ENCODE results near the gene SAYSD1.

The SAYSD1 gene

DNA sequence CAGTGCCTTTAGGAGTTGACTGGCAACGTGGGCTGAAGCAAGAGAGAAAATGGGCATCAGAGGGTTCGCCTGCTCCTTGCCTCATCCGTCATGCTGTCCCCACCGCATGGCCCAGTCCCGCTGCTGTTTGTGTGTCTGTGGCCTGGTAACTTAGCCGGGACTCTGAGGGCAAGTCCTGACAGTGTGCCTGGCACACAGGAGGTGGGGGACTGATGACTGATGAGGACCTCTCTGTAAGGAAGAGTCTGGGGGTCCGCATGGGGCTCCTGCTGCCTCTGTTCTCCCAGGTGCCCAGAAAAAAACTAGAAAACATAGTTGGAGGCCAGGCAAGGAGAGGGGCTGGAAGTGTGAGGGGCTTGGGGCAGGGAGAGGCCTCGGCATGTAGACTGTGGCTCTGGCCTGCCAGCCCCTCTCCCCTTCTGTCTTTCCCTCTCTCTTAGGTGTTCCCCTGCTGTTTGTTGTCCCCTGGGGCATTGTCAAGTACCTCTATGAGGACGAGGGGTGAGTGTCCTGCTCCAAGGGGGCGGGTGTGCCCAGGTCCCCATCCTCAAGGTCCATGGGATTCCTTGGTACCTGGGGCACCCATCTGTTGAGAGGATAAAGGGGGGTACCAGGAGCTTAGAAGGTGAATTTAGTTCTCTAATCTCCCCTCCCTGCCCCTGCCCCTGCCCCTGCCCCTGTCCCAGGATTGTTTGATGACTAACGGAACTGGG is 36.9 kb downstream of the SAYSD1 start:
- no peak for DNase-seq

DNA sequence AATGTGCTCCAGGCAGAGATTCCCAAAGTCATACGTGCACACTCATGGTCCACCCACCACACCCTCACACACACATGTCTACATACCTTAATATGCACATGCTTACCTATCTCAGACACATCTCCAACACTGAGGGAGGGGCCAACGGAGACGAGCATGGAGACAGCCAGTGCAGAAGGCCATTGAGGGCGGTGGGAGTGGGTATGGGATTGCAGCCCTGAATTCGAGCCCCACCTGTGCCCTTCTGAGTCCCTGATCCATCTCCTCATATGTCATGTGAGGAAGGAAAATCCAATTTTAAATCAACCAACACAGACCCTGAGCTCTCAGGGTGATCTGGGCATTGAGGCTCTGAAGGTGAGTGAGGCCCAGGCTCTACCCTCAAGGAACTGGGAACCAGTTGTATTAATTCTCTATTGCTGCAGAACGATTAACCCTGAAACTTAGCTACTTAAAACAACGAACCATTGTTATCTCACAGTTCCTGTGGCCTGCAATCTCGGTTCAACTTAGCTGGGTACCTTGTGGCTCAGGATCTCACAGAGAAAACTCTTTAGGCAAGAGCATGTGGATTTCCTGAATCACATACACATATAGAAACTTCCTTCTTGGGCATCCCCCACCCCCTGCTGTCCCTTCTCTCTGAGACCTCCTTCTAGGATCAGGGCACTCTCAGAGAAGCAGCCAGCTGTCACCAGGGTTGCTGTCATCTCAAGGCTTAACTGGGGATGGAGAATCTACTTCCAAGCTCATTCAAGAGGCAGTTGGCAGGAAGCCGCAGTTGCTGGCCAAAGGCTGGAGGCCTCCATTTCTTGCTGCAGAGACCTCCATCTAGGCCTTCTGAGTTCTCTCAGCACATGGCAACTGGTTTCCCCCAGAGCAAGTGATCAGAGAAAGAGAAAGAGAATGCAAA is 38.1 kb downstream of the SAYSD1 start:
- no peak for DNase-seq

DNA sequence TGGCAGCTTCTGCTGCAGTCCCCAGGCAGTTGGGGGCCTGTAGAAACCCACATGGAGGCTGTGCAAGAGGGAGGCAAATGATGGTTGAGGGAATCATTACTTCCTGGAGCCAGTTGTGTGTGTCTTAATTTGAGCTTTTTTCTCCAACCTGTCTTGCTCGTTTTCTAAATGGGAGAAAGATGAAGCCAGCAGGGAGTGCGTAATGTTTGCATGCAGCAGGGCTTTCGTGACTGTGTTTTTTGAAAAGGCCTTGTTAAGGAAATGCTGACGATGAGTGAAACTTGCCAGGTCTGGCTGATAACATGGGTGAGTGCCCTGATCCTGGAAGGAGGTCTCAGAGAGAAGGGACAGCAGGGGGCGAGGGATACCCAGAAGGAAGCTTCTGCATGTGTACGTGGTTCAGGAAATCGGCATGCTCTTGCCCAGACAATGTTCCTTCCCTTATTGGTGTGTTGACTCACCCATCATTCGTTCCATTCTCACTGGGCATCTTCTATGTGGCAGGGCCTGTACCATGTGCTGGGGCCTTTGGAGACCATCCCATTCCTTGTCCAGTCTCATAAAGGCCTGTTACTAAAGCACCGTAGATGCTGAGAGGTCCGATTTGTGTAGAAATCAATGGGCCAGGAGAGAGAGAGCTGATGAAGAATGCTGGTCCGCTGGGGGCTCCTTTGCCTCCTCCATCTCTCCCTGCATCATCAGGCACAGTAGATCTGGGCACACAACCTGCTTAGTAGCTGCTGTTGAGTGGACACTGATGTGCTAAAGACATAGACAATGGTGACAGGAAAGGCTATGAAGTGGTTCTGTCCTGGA is 39.0 kb downstream of the SAYSD1 start:
- no peak for DNase-seq

DNA sequence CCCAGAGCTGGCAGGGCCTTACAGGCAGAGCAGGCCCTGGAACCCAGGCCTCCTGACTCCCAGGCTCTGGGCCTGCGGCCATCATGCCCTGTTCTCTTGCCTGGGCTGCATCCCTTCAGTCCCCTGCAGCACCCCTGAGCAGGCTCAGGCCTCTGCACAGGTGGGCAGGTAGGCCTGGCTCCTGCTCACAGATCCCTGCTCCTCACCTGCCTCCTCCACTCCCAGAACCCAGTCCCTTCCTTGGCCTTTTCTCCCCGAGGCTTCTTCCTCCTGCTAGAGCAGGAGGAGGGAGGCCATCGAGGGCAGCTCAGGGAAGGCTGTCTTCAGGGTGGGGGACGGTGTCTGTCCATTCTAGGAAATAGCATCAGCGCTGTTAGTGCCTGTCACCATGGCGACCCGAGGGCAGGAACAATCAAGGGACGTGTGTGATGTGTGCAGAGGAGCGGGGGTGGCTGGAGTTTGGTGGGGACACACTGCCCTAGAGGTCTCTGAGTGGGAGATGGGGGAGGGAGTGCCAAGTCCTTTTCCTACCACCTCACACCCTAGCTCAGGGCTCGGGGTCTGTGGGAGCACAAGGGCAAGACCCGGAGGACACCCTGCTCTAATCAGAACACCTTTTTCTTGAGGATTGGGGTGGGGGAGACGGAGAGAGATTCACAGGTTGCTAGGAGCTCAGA is 39.8 kb downstream of the SAYSD1 start:
- no peak for DNase-seq

DNA sequence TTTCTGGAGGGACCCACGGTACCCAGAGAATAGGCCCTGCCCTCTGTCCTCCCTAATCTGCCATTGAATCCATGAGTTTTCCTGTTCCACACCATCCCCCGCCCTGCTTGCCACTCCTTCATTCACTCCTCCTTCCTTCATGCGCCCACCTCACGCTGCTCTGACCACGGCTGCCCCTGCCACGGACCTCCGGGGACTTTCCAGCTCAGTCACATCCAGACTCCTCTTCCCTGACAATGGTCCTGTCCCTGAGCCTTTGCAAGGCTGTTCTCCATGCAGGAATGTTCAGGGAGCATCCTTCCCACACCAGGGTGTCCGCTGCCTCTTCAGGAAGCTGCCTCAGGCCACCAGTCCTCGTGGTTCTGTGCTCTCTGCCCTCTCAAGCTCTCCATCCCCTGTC is 40.5 kb downstream of the SAYSD1 start:
- DNase-seq, result no peak

DNA sequence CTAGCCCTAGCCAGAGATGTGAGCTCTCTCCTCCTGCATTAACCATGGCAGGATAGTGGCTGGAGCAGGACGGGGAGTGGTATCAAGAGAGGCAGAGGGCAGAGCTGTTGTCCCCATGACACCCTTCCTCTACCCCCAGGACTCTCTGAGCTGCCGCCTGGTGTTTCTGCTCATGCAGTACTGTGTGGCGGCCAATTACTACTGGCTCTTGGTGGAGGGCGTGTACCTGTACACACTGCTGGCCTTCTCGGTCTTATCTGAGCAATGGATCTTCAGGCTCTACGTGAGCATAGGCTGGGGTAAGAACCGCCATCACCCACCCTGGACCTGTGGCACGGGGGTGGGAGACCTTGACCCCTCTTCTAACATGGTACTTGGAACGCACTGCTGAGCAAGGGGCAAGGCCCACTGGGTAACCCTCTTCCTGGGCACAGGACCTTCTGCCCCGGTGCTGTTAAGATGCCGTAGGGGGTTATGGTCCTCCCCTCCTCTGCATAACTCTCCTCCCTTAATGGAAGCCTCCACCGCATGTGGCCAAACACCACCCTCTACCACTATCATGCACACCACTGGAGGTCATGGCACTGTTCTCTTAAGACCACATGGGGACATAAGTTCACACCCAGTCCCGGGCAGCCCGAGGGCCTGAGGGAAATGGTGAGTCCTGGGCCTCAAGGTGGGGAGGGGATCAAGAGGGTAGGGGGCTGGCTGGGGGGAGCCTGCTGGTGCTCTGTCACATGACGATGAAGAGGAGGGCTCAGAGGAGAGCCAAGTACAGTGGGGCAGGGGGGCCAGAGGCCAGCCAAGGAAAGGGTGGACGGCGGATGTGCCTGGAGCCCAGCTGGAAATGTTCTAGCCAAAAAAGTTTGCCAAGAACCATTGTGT is 41.3 kb downstream of the SAYSD1 start:
- DNase-seq, result no peak

DNA sequence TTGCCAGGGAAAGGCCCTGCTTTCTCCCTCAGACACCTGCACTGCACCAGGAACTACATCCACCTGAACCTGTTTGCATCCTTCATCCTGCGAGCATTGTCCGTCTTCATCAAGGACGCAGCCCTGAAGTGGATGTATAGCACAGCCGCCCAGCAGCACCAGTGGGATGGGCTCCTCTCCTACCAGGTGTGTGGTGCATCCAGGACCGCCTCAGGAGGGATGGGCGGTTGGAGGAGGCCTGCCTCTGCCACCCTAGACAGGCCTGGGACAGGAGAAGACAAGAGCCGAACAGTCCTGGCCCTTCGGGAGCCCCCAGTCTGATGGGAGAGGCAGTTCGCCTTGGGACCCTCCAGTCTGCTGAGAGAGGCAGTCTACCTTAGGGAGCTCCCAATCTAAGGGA is 42.2 kb downstream of the SAYSD1 start:
- DNase-seq, result no peak

DNA sequence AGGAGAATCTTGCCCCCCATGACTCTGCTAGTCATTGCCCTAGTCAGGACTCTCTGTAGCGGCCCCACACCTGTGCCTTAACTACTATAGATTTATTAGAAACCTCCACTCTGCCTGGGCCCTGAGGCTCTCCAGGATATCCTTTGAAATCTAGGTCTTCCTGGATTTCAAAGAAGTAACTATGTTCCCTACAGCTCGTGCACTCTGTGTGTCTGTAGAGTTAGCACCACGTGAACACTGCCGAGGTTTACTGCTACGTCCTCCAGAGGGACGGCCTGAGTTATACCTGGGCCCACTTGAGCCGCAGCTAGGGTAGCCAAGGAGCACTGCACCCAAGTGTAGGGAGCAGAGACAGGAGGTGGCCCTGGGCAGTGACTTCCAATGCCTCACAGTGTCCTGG is 46.6 kb downstream of the SAYSD1 start:
- no peak for DNase-seq

DNA sequence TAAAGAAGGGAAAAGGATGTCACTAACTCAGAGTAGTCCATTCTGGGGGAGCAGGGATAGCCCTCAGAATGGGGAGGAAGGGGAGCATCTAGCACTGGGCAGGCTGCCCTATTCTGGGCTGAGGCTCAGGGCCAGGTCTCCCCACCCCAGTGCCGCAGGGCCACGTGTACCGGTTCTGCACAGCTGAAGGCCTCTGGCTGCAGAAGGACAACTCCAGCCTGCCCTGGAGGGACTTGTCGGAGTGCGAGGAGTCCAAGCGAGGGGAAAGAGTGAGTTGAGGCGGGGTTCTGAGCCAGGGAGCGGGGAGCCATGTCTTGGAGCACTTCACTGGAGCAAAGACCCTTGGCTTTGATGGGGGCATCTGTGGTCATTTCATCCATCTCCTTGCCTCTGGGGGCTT is 49.4 kb downstream of the SAYSD1 start:
- DNase-seq, result no peak

DNA sequence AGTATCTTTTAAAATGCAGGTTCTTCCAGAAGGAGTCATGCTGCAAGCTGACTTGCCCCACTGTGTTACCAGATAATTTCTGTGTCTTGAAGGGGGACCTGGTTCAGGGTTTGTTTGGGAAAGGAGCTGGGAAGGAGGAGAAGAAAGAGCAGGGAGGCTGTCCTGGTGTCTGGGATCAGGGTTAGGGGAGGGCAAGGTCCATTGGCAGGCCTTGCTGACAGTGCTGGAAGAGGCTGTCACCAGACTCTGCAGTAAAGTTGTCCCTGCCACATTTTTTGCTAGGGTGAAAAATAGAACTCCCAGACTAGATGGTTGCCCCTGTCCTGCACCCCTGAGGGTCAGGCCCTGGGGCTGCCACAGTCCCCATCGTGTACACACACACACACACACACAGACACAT is 51.5 kb downstream of the SAYSD1 start:
- DNase-seq, result no peak

DNA sequence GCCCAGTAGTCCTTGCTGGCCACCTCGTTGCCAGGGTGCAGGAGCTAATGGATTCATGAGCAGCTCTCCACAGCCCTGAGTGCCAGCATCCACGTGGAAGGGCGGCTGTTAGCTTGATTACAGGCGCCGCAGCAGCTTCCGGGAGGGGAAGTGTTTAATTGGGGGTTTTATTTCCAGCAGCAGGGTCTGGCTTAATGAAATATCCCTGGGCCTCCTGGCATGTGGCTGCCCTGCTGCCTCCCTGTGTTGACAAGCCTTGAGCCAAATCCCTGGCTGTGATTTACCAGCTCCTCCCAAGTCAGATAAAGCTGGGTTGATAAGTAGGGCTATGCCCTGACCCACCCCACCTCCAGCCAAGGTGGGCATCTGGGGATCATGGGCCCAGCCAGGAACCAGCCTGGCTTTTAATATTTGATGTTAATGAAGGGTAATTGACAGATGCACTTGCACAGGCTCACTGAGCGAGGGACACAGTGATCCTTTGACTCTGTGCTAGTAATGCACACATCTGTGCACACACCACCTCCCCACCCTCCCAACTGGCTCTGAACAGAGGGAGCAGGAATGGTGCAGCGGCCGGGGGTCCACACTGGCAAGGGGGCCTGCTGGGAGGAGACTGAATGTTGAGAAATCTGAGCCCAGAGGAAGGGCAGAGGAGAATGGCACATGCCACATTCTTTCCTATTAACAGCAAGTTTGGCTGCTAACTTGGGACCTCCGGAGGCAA is 52.8 kb downstream of the SAYSD1 start:
- no peak for DNase-seq

DNA sequence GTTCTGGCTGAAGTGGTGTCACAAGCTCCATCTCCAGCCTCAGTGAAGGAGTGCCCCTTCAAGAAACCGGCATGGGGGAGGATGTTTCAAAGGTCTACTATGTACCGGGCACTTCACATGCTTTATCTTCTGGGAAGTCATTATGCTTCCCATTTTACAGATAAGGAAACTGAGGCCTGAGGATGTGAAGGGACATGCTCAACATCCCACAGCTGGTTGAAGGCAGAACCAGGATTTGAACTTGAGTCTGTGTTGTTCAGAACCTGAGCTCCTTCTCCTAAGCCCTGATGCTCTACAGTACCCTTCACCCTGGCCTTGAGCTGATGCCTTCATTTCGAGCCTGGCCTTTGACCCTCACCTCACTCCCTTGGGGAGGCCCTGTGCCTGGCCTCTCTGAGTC is 53.4 kb downstream of the SAYSD1 start:
- no peak for DNase-seq

DNA sequence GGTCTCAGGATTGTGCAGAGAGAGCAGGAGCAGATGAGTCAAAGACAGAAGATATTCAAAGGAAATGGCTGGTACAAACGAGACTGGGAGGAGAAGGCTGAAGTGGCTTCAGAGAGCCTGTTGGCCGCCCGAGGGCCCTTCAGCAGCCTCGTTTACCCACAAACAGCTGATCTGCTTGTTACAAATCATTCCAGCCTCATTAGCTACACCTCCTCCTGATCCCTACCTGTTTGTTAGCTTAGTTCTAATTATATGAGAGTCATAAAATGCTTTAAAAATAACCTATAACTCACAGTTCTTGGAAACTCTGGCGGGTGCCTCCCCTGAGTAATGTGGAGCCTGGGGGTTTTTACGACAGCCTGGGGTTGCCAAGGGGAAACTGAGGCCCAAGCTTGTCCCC is 53.8 kb downstream of the SAYSD1 start:
- no peak for DNase-seq

DNA sequence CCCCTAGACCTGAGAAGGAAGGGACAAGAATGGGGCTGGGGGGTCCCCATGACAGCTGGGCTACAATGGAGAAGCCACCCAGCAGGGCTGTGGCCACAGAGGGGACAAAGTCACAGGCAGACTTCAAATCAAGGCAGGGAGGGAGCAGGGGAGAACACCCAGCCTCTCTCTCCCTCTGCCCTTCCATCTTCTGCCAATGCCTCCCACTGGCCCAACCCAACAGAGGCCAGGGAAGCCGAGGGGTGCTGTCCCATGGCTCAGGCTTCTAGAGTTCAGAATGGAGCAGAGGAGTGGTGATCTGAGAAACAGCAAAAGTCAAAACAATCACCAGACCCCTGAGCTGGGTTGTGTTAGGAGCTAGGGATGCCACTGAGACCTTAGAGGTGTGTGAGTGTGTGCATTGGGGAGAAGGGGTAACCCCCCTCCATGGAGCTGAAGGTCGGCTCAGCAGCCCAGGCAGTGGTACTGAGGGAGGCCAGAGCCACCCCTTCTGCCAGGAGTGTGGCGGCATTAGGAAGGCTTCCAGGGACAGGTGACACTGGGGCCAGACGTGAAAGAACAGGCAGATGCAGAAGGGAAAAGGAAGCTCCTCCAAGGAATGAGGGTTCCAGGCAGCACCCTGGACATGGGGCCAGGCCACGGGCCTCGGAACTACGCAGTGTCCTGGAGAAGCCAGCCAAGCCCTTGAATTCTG is 54.4 kb downstream of the SAYSD1 start:
- no peak for DNase-seq

DNA sequence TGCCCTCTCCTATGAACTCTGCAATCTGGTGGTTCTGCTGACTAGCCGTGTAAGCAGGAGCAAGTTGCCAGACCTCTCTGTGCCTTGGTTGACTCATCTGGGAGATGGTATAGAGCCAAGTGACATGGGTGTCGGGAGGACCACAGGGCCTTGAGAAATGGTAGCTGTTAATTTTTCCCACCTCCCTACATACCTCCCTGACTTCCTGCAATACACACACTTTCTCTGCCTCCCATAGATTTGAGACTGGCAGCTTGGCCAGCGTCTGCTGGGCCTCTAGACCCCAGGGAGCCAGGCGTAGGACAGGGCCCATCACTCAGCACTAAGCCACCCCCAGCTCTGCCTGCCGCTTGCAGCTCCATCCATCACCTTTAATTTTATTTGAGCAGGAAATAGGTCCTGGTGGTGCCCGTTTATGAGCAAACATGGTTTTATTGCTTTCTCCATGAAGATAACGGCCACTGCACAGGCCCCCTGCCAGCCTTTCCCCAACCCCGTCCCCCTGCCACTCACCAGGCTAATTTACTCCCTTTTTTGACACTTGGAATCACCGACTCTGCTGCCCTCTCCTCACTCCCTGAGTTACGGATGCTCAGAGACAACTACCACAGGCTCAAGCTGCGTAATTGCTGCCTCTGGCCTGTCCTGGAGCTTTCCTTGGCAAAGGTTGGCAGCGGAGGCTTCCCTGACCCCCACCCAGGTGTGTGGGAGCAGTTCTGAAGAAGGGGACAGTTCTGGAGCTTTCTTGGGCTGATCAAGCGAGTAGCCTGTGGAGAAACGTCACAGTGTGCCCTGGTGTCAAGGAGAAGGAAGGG is 55.3 kb downstream of the SAYSD1 start:
- no peak for DNase-seq

DNA sequence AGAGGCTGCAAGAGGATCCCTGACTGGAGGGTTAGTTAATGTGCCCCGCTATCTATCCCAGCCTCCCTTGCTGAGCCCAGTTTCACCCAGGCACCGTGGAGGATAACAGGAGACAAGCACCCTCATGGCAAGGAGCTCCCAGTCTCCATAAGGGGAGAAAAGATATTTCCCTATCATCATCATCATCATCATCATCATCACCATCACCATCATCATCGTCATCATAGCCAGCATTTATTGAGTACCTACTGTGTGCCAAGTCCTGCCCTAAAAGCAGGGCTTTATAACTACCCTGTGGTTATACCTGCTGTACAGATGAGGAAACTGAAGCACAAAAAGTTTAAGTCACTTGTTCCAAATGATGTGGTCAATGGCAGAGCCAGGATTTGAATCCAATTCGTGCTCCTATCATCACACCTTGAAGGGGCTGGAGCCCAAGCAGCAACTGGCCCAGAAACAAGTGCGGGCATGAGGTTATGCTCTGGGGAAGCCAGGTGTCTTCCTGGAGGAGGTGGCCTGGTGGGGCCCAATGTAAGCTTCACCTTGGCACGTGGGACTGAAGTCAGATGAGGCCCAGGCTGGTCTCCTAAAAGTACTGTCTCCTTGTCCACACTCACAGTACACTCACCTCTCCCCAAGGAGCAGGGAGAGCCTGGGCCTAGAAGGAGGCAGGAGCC is 56.4 kb downstream of the SAYSD1 start:
- DNase-seq, result no peak

DNA sequence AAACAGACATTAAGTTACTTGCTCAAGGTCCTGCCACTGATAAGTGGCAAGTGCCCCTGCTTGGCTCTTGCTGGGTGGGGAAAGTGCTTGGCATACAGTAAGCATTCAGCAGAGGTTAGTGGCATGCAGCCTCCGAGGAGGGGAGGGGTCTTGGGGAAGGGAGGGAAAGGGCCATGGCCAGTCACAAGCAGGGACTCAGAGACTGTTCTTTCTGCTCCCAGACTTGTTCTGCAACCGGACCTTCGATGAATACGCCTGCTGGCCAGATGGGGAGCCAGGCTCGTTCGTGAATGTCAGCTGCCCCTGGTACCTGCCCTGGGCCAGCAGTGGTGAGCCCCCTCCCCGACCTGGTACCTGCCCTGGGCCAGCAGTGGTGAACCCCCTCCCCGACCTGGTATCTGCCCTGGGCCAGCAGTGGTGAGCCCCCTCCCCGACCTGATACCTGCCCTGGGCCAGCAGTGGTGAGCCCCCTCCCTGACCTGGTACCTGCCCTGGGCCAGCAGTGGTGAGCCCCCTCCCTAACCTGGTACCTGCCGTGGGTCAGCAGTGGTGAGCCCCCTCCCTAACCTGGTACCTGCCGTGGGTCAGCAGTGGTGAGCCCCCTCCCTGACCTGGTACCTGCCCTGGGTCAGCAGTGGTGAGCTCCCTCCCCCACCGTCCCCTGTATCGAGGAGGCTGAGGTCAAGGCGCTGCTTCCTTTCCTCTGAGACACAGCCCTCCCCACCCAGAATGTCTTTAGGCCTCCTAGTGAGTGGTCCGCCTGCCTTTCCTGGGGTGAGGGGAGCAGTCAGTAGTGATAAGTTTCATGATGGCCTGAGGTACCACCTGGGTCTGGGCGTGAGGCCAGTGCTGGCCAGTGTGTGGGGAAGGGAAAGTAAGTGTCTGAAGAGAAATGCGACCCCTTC is 57.5 kb downstream of the SAYSD1 start:
- no peak for DNase-seq

DNA sequence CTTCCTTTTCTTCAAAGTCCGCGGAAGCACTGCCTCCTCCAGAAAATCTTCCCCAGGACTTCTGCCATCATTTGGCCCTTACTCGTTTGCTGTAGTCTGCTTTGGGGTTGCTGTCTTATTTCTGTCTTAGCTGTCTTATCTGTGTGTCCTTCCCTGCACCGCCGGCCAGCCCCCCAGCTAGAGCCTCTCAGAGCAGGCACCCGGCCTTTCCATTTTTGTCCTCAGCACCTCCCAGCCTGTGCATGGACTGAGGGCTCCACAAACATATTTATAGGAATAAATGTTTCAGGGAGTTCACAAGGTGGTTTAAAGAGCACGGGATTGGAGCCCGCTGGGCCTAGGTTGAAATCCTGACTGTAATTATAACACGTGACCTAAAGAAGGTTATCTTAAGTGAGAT is 58.3 kb downstream of the SAYSD1 start:
- DNase-seq, result no peak

Data from hematopoietic multipotent progenitor cell treated with erythropoietin and hydrocortisone succinate and interleukin-3 and kit ligand, for 4 days (in vitro differentiated cells).